ENCODE results near the gene LGR4.

- no peak for TF ChIP-seq POLR2A (IDR thresholded peaks at IDR 0.05; ENCODE audit: low read depth, low read length)
- TF ChIP-seq TAF1 (IDR thresholded peaks at IDR 0.05; ENCODE audit: low read depth, low read length): no peak
- no peak for TF ChIP-seq POLR2AphosphoS5 (IDR thresholded peaks at IDR 0.05; ENCODE audit: low read depth, low read length)
- TF ChIP-seq SPI1 (IDR thresholded peaks at IDR 0.05; ENCODE audit: low read depth, low read length): no peak
These were observed 23.9 kb upstream of the LGR4 start for GRCh38 chr11:27496461-27496860.
